ENCODE measurements around the gene TMEM52.

Gene TMEM52

GRCh38 chr1:1908506-1908791 is 10.6 kb downstream of the TMEM52 start (continued):
- TF ChIP-seq ZBTB48 (tag by site-specific recombination; IDR thresholded peaks at IDR 0.05) (peak; percentile 37; the same call in 1 of the 2 replicates), PATZ1 (tag by site-specific recombination; IDR thresholded peaks at IDR 0.05) (peak; percentile 79; the same call in 1 of the 2 replicates)

- Histone ChIP-seq H3K4me1 (ENCODE audit: control insufficient read depth, insufficient read depth, low read length) (no peaks in the 10 kb centered on the region; the same call in 1 of the 2 replicates), H3K9me3 (ENCODE audit: control insufficient read depth, insufficient read depth, low read depth, low read length) (no peaks in the 10 kb centered on the region), H3K4me3 (ENCODE audit: low read depth, low read length) (no peak overlapping the region), H3K36me3 (ENCODE audit: control insufficient read depth in 2 of 2, insufficient read depth in 1 of 2, low read length in 2 of 2) (no peaks in the 10 kb centered on the region), H3K27ac (ENCODE audit: extremely low read depth, low read depth, low read length) (peak overlapping the region; percentile 82)
- CTCF ChIA-PET = interaction anchor here (0.8 to 4.2 kb wide), 7 partner anchors 9 to 128 kb away, joined by 3 to 23 read pairs (median 8); no protein-coding TSS in a partner anchor
- POLR2A ChIA-PET = interaction anchor here (0.7 kb wide), 1 partner anchor 49 kb away, joined by 3 read pairs; no protein-coding TSS in a partner anchor
- TF ChIP-seq ZNF785 (tag by site-specific recombination; IDR thresholded peaks at IDR 0.05) = peak; percentile 86
- 0 out of 2 replicates have a peak, but pooled peaks have one; percentile 28 for TF ChIP-seq ZNF558 (tag by site-specific recombination; IDR thresholded peaks at IDR 0.05)
- TF ChIP-seq, protein P1, sequence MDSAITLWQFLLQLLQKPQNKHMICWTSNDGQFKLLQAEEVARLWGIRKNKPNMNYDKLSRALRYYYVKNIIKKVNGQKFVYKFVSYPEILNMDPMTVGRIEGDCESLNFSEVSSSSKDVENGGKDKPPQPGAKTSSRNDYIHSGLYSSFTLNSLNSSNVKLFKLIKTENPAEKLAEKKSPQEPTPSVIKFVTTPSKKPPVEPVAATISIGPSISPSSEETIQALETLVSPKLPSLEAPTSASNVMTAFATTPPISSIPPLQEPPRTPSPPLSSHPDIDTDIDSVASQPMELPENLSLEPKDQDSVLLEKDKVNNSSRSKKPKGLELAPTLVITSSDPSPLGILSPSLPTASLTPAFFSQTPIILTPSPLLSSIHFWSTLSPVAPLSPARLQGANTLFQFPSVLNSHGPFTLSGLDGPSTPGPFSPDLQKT (IDR thresholded peaks at IDR 0.05; ENCODE audit: borderline replicate concordance, low read depth, low read length) = no peak
- no peak for TF ChIP-seq ZNF544 (tag by site-specific recombination; IDR thresholded peaks at IDR 0.05)
- TF ChIP-seq, protein P2, sequence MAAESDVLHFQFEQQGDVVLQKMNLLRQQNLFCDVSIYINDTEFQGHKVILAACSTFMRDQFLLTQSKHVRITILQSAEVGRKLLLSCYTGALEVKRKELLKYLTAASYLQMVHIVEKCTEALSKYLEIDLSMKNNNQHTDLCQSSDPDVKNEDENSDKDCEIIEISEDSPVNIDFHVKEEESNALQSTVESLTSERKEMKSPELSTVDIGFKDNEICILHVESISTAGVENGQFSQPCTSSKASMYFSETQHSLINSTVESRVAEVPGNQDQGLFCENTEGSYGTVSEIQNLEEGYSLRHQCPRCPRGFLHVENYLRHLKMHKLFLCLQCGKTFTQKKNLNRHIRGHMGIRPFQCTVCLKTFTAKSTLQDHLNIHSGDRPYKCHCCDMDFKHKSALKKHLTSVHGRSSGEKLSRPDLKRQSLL (tag by site-specific recombination; IDR thresholded peaks at IDR 0.05) = peak; percentile 98
- peak; percentile 90 for TF ChIP-seq GLIS1 (tag by site-specific recombination; IDR thresholded peaks at IDR 0.05)
- no peak for TF ChIP-seq PRDM1 (tag by site-specific recombination; IDR thresholded peaks at IDR 0.05)
- TF ChIP-seq, protein P3, sequence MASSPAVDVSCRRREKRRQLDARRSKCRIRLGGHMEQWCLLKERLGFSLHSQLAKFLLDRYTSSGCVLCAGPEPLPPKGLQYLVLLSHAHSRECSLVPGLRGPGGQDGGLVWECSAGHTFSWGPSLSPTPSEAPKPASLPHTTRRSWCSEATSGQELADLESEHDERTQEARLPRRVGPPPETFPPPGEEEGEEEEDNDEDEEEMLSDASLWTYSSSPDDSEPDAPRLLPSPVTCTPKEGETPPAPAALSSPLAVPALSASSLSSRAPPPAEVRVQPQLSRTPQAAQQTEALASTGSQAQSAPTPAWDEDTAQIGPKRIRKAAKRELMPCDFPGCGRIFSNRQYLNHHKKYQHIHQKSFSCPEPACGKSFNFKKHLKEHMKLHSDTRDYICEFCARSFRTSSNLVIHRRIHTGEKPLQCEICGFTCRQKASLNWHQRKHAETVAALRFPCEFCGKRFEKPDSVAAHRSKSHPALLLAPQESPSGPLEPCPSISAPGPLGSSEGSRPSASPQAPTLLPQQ (tag by site-specific recombination; IDR thresholded peaks at IDR 0.05) = peak; percentile 38; the same call in 1 of the 2 replicates
- TF ChIP-seq ZNF549 (tag by site-specific recombination; IDR thresholded peaks at IDR 0.05) = no peak
- no peak for TF ChIP-seq ZNF426 (tag by site-specific recombination; IDR thresholded peaks at IDR 0.05)
- TF ChIP-seq ZNF266 (tag by site-specific recombination; IDR thresholded peaks at IDR 0.05; ENCODE audit: low read depth) = 0 out of 2 replicates have a peak, but pooled peaks have one; percentile 8
- TF ChIP-seq ZNF398 (tag by site-specific recombination; IDR thresholded peaks at IDR 0.05) = peak; percentile 73
- TF ChIP-seq ZBTB7A (tag by site-specific recombination; IDR thresholded peaks at IDR 0.05; ENCODE audit: low read depth) = peak; percentile 48; the same call in 1 of the 2 replicates
- TF ChIP-seq ZBTB26 (tag by site-specific recombination; optimal IDR thresholded peaks at IDR 0.05) = peak; percentile 21
- TF ChIP-seq, protein P4, sequence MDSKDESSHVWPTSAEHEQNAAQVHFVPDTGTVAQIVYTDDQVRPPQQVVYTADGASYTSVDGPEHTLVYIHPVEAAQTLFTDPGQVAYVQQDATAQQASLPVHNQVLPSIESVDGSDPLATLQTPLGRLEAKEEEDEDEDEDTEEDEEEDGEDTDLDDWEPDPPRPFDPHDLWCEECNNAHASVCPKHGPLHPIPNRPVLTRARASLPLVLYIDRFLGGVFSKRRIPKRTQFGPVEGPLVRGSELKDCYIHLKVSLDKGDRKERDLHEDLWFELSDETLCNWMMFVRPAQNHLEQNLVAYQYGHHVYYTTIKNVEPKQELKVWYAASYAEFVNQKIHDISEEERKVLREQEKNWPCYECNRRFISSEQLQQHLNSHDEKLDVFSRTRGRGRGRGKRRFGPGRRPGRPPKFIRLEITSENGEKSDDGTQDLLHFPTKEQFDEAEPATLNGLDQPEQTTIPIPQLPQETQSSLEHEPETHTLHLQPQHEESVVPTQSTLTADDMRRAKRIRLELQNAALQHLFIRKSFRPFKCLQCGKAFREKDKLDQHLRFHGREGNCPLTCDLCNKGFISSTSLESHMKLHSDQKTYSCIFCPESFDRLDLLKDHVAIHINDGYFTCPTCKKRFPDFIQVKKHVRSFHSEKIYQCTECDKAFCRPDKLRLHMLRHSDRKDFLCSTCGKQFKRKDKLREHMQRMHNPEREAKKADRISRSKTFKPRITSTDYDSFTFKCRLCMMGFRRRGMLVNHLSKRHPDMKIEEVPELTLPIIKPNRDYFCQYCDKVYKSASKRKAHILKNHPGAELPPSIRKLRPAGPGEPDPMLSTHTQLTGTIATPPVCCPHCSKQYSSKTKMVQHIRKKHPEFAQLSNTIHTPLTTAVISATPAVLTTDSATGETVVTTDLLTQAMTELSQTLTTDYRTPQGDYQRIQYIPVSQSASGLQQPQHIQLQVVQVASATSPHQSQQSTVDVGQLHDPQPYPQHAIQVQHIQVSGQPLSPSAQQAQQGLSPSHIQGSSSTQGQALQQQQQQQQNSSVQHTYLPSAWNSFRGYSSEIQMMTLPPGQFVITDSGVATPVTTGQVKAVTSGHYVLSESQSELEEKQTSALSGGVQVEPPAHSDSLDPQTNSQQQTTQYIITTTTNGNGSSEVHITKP (tag by site-specific recombination; IDR thresholded peaks at IDR 0.05) = peak; percentile 83
- TF ChIP-seq ZNF664 (tag by site-specific recombination; IDR thresholded peaks at IDR 0.05) = no peak
- peak; percentile 95 for TF ChIP-seq ZNF449 (tag by site-specific recombination; IDR thresholded peaks at IDR 0.05)
- TF ChIP-seq ZNF248 (tag by site-specific recombination; IDR thresholded peaks at IDR 0.05) = no peak
- TF ChIP-seq SCRT2 (tag by site-specific recombination; IDR thresholded peaks at IDR 0.05) = peak; percentile 75
Observed at GRCh38 chr1:1907098-1907736, 11.9 kb downstream of the TMEM52 start.
